GM21360 (cell line): ENCODE data around the gene HSDL2.

ENCODE experiments used
- ATAC-seq: cut with Tn5 transposase; IDR thresholded peaks from one replicate; pipeline ENCODE4 v1.9.1; 2021; ENCODE audit warnings: mild to moderate bottlenecking, moderate library complexity; ENCODE audit not compliant: unreplicated experiment

Gene HSDL2

GRCh38 chr9:112380102-112380824 lies at the start of gene HSDL2:
TSS of gene HSDL2 (plus strand) at chr9:112380108. CDS start at chr9:112380164, 56 bp downstream.
- peak; percentile 30 for ATAC-seq

GRCh38 chr9:112331674-112331952 lies 48.3 kb upstream of the HSDL2 start:
- no peak for ATAC-seq

- no peak for ATAC-seq
Observed at GRCh38 chr9:112332214-112332613, 47.7 kb upstream of the HSDL2 start.

- ATAC-seq, result no peak
Observed at GRCh38 chr9:112332674-112332976, 47.3 kb upstream of the HSDL2 start.

- ATAC-seq, result peak; percentile 50
Observed at GRCh38 chr9:112332977-112333638, 46.8 kb upstream of the HSDL2 start, which contains the start of gene PTBP3. TSS of gene PTBP3 (minus strand) at chr9:112333619. CDS start at chr9:112297865, 35,754 bp downstream.

GRCh38 chr9:112333639-112334431 lies 46.1 kb upstream of the HSDL2 start:
- ATAC-seq, result peak; percentile 76

GRCh38 chr9:112334432-112334841 lies 45.5 kb upstream of the HSDL2 start:
- ATAC-seq, result no peak

- no peak for ATAC-seq
Observed at GRCh38 chr9:112337547-112337946, 42.4 kb upstream of the HSDL2 start.

GRCh38 chr9:112338561-112338960 lies 41.3 kb upstream of the HSDL2 start:
- ATAC-seq, result no peak

- no peak for ATAC-seq
Observed at GRCh38 chr9:112339886-112340285, 40.0 kb upstream of the HSDL2 start.

- ATAC-seq, result no peak
Observed at GRCh38 chr9:112341730-112342129, 38.2 kb upstream of the HSDL2 start.

GRCh38 chr9:112348257-112349007 lies 31.5 kb upstream of the HSDL2 start:
- ATAC-seq, result no peak

GRCh38 chr9:112349008-112349333 lies 30.9 kb upstream of the HSDL2 start:
- ATAC-seq, result no peak

GRCh38 chr9:112351184-112351583 lies 28.7 kb upstream of the HSDL2 start:
- ATAC-seq, result no peak

- ATAC-seq, result no peak
Observed at GRCh38 chr9:112352209-112352608, 27.7 kb upstream of the HSDL2 start.

- no peak for ATAC-seq
Observed at GRCh38 chr9:112354081-112354743, 25.7 kb upstream of the HSDL2 start.

- no peak for ATAC-seq
Observed at GRCh38 chr9:112355427-112355897, 24.4 kb upstream of the HSDL2 start.

GRCh38 chr9:112360047-112360804 lies 19.7 kb upstream of the HSDL2 start:
- no peak for ATAC-seq

- ATAC-seq, result no peak
Observed at GRCh38 chr9:112361601-112362000, 18.3 kb upstream of the HSDL2 start.

GRCh38 chr9:112364761-112365160 lies 15.1 kb upstream of the HSDL2 start:
- ATAC-seq, result no peak
